Spleen (tissue), 7 donors: ENCODE results near the gene CLCN5.

ENCODE experiments used
- CTCF ChIP-seq, 11 experiments: fragments of 200-600 bp in 7 of 11; fragments of 450-650 bp in 4 of 11; sonication (generic) in 4 of 11; IDR thresholded peaks in 8 of 11; conservative IDR thresholded peaks in 3 of 11; 1 replicate in 7 of 11; 2 replicates in 4 of 11; pipeline versions ENCODE4 v1.4.0 to v1.8.0; 2016 to 2021; ENCODE audit warnings: antibody characterized with exemption in 11 of 11, inconsistent platforms in 4 of 11, mild to moderate bottlenecking in 1 of 11
- POLR2AphosphoS5 ChIP-seq, 3 donors: sonication (generic); formaldehyde crosslinking; IDR thresholded peaks; one replicate each; pipeline ENCODE4 v1.5.1; 2017; ENCODE audit warnings: antibody characterized with exemption in 3 of 3
- donor health status: DM: no; HTN: no; CAD: no; lungs with moderate emphysema.
- donor health status: DM: no; HTN: no; CAD: no.
- donor health status: DM: no; HTN: no; CAD: no.

- TF ChIP-seq CTCF (IDR thresholded peaks at IDR 0.05 in 8 of 11, conservative IDR thresholded peaks at IDR 0.05 in 3 of 11), result no peak
- TF ChIP-seq POLR2AphosphoS5 (IDR thresholded peaks at IDR 0.05), result no peak
These were observed 185.1 kb downstream of the CLCN5 start for GRCh38 chrX:50107470-50107869.
